Smooth muscle cell (in vitro differentiated cells): ENCODE results near the gene SDF4. TPM values are rescaled to one million over a fixed set of nuclear protein-coding genes. Genes with fewer than 3 reads are reported as not detected.

Experiments used
- DNase-seq: peaks from one replicate; lab custom pipeline; 2025; ENCODE audit not compliant: unreplicated experiment; lab: John Stamatoyannopoulos, UW
- H2AFZ ChIP-seq: fragments of 200-600 bp; sonication (generic); 2 replicates; pipeline ENCODE4 v1.6.0; 2016; ENCODE audit warnings: antibody characterized with exemption, low read depth, mild to moderate bottlenecking
- H3F3A ChIP-seq: fragments of 200-600 bp; sonication (generic); 2 replicates; pipeline ENCODE4 v1.6.0; 2017; ENCODE audit warnings: antibody characterized with exemption, low read depth
- H3K27ac ChIP-seq: fragments of 200-600 bp; sonication (generic); 2 replicates; pipeline ENCODE4 v1.5.1; 2016; ENCODE audit warnings: low read depth, mild to moderate bottlenecking
- H3K27me3 ChIP-seq: fragments of 200-600 bp; sonication (generic); 2 replicates; pipeline ENCODE4 v1.6.1; 2016; ENCODE audit warnings: low read depth, mild to moderate bottlenecking
- H3K36me3 ChIP-seq: fragments of 200-600 bp; sonication (generic); 2 replicates; pipeline ENCODE4 v1.5.1; 2016; ENCODE audit warnings: low read depth
- H3K4me1 ChIP-seq: fragments of 200-600 bp; sonication (generic); 2 replicates; pipeline ENCODE4 v1.5.1; 2016; ENCODE audit warnings: low read depth
- H3K4me2 ChIP-seq: fragments of 200-600 bp; sonication (generic); 2 replicates; pipeline ENCODE4 v1.6.0; 2016; ENCODE audit warnings: mild to moderate bottlenecking
- H3K4me3 ChIP-seq: fragments of 200-600 bp; sonication (generic); 2 replicates; pipeline ENCODE4 v1.5.1; 2016; ENCODE audit warnings: mild to moderate bottlenecking
- H3K79me2 ChIP-seq: fragments of 200-600 bp; sonication (generic); 2 replicates; pipeline ENCODE4 v1.6.0; 2016; ENCODE audit warnings: low read depth, mild to moderate bottlenecking
- H3K9ac ChIP-seq: fragments of 200-600 bp; sonication (generic); 2 replicates; pipeline ENCODE4 v1.6.0; 2016; ENCODE audit warnings: low read depth
- H3K9me3 ChIP-seq: fragments of 200-600 bp; sonication (generic); replicated peaks from 2 replicates; pipeline ENCODE4 v1.5.1; 2016; ENCODE audit warnings: low read depth
- H4K20me1 ChIP-seq: fragments of 200-600 bp; sonication (generic); 2 replicates; pipeline ENCODE4 v1.6.0; 2016; ENCODE audit warnings: low read depth
- CTCF ChIP-seq: fragments of 200-600 bp; sonication (generic); IDR thresholded peaks from 2 replicates; pipeline ENCODE4 v1.5.1; 2017; ENCODE audit warnings: borderline replicate concordance, mild to moderate bottlenecking, antibody characterized with exemption; ENCODE audit not compliant: insufficient read depth, poor library complexity, severe bottlenecking
- WGBS: methylation state at CpG from one replicate; pipeline ENCODE4 v1.1.7; 2016; ENCODE audit warnings: low lambda C conversion rate; 5-methylcytosine and 5-hydroxymethylcytosine counted together
- polyA plus RNA-seq: library from polyadenylated mRNA; unstranded; fragments of >200 nt; fragmentation: Nextera tagmentation; extraction: Ambion mirVana; gene quantifications from 2 replicates; pipeline ENCODE4 v1.2.1, GENCODE V29; 2016
- total RNA-seq: library from RNA; depleted of rRNA; stranded (reverse); fragments of >200 nt; gene quantifications from 2 replicates; pipeline ENCODE4 v1.2.3, GENCODE V29; 2014

Gene SDF4
- total and polyA plus RNA-seq, 2 experiments from 2014 or later, result 94.9 to 263 TPM

- peaks cover 54% of the 10 kb centered on the region for H4K20me1 ChIP-seq
- 97% methylated on average over 27 of the region's 30 CpGs for WGBS
Measured at GRCh38 chr1:1221887-1222574, 9.8 kb downstream of the SDF4 start.

DNA sequence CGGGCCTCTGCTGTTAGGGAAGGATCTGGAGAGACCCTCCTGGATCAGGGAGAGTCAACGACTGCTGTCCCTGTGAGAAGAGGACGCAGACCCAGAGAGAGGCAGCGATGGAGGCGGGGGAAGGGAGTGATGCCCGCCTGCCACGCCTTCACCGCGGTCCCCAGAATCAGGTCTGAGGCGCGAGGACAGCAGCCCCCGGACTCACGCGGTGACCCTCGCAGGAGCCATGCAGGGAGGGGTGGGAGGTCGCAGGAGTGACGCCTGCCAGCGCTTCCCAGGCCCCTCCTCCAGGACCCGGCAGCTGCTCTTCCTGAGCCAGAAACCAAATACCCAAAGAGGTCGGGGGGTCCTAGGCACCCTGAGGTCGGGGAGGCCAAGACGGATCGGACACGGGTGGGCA is 11.6 kb downstream of the SDF4 start:
- Histone ChIP-seq H3K4me3 (no peak overlapping the region), H3K4me1 (no peaks in the 10 kb centered on the region), H3K36me3 (no peaks in the 10 kb centered on the region), H3K27me3 (no peaks in the 10 kb centered on the region), H3F3A (no peaks in the 10 kb centered on the region), H3K27ac (no peak overlapping the region), H4K20me1 (peaks cover 35% of the 10 kb centered on the region), H3K79me2 (peaks cover 12% of the 10 kb centered on the region), H2AFZ (no peak overlapping the region), H3K9me3 (no peaks in the 10 kb centered on the region), H3K4me2 (no peak overlapping the region), H3K9ac (no peak overlapping the region)
- TF ChIP-seq CTCF, result no peak
- 95% methylated on average over 24 of the region's 24 CpGs for WGBS
- no peak for DNase-seq

More at GRCh38 chr1:1221887-1222574, 9.8 kb downstream of the SDF4 start:
- Histone ChIP-seq H3K27me3 (no peaks in the 10 kb centered on the region), H3K9ac (no peak overlapping the region), H3K4me3 (no peak overlapping the region), H3K4me2 (no peak overlapping the region), H3K27ac (no peak overlapping the region), H3K36me3 (no peaks in the 10 kb centered on the region), H3K79me2 (peaks cover 26% of the 10 kb centered on the region), H3K4me1 (no peaks in the 10 kb centered on the region), H3F3A (no peaks in the 10 kb centered on the region), H3K9me3 (no peaks in the 10 kb centered on the region), H2AFZ (no peak overlapping the region)
- DNase-seq, result no peak
- no peak for TF ChIP-seq CTCF

- H3K4me3 ChIP-seq, result no peak overlapping the region
- 99% methylated on average over 14 of the region's 20 CpGs for WGBS
- no peaks in the 10 kb centered on the region for H3K4me1 ChIP-seq
- no peaks in the 10 kb centered on the region for H3K36me3 ChIP-seq
- no peaks in the 10 kb centered on the region for H3K9me3 ChIP-seq
- no peak overlapping the region for H2AFZ ChIP-seq
- no peaks in the 10 kb centered on the region for H3F3A ChIP-seq
- H3K27me3 ChIP-seq, result no peaks in the 10 kb centered on the region
- TF ChIP-seq CTCF, result no peak
- no peak for DNase-seq
- no peak overlapping the region for H3K9ac ChIP-seq
- no peak overlapping the region for H3K27ac ChIP-seq
- peaks cover 4% of the 10 kb centered on the region for H3K79me2 ChIP-seq
- peaks cover 27% of the 10 kb centered on the region for H4K20me1 ChIP-seq
- H3K4me2 ChIP-seq, result no peak overlapping the region
Measured at GRCh38 chr1:1219341-1219740, 12.5 kb downstream of the SDF4 start.
